ENCODE data around the gene BCOR. TPM values are rescaled to one million over a fixed set of nuclear protein-coding genes. Genes with fewer than 3 reads are reported as not detected.
A peak's percentile ranks its signal among the peaks of the same experiment; 100 is the strongest.

The BCOR gene
- 27.2 and 37.3 TPM in 2 replicates for total RNA-seq (ENCODE audit: low replicate concordance)
- long read RNA-seq, partial matches to known transcripts: 17 of 23 reads
- long read RNA-seq, other reads (novel, unspliced or antisense): 6 of 23 reads

- peak within 1 kb of the TSS; percentile 91 for H3K4me3 Mint-ChIP-seq
- H3K36me3 Mint-ChIP-seq: peaks cover under 1% of the 10 kb centered on the region
- peaks cover 21% of the 10 kb centered on the region for H3K4me1 Mint-ChIP-seq (ENCODE audit: unreplicated experiment)
- no peaks in the 10 kb centered on the region for H3K9me3 Mint-ChIP-seq
- DNase-seq (ENCODE audit: extremely low spot score, unreplicated experiment): no peak
- no peak for TF ChIP-seq CTCF (conservative IDR thresholded peaks at IDR 0.05)
- H3K27ac Mint-ChIP-seq: peak within 1 kb of the TSS; percentile 74
- peaks cover 12% of the 10 kb centered on the region for H3K27me3 Mint-ChIP-seq
Observed at GRCh38 chrX:40097504-40098263, at the start of gene BCOR. TSS of gene BCOR (minus strand) at chrX:40097958. CDS start at chrX:40077929, 20,029 bp downstream.

GRCh38 chrX:40147126-40147952 is 49.6 kb upstream of the BCOR start:
- Mint-ChIP-seq H3K27ac (no peak overlapping the region), H3K4me1 (ENCODE audit: unreplicated experiment) (peaks cover 14% of the 10 kb centered on the region), H3K9me3 (no peaks in the 10 kb centered on the region), H3K27me3 (peaks cover 9% of the 10 kb centered on the region), H3K36me3 (peaks cover 3% of the 10 kb centered on the region), H3K4me3 (peak overlapping the region; percentile 77)
- DNase-seq (ENCODE audit: extremely low spot score, unreplicated experiment): no peak
- TF ChIP-seq CTCF (conservative IDR thresholded peaks at IDR 0.05): no peak

GRCh38 chrX:40146262-40147125 is 48.7 kb upstream of the BCOR start:
- Mint-ChIP-seq H3K4me1 (ENCODE audit: unreplicated experiment) (peaks cover 14% of the 10 kb centered on the region), H3K27ac (no peak overlapping the region), H3K27me3 (peaks cover 9% of the 10 kb centered on the region), H3K4me3 (peak overlapping the region; percentile 78), H3K9me3 (no peaks in the 10 kb centered on the region), H3K36me3 (peaks cover 3% of the 10 kb centered on the region)
- peak; percentile 77 for DNase-seq (ENCODE audit: extremely low spot score, unreplicated experiment)
- no peak for TF ChIP-seq CTCF (conservative IDR thresholded peaks at IDR 0.05)

- DNase-seq (ENCODE audit: extremely low spot score, unreplicated experiment): no peak
- Mint-ChIP-seq H3K4me3 (peak overlapping the region; percentile 85), H3K9me3 (no peaks in the 10 kb centered on the region)
Observed at GRCh38 chrX:40145923-40146261, 48.1 kb upstream of the BCOR start.

More at GRCh38 chrX:40145923-40146261, 48.1 kb upstream of the BCOR start:
- no peak for TF ChIP-seq CTCF (conservative IDR thresholded peaks at IDR 0.05)
- Mint-ChIP-seq H3K27ac (no peak overlapping the region), H3K36me3 (peaks cover 3% of the 10 kb centered on the region), H3K27me3 (peaks cover 9% of the 10 kb centered on the region), H3K4me1 (ENCODE audit: unreplicated experiment) (peaks cover 19% of the 10 kb centered on the region)

Measured in type B pancreatic cell (in vitro differentiated cells).